ENCODE measurements around the gene SP2. TPM values are rescaled to one million over a fixed set of nuclear protein-coding genes. Genes with fewer than 3 reads are reported as not detected.

SP2 gene
- polyA plus RNA-seq, 6 donors from 2014 or later: 2.2 to 17.1 (median 9.4) TPM

GRCh38 chr17:47873200-47874090 is 22.6 kb upstream of the SP2 start:
- H3K4me1 Mint-ChIP-seq: peaks cover 5 to 11% (median 7%) of the 10 kb centered on the region in 3 donors
- DNase-seq (no peak), ATAC-seq (ENCODE audit: low read depth in 2 of 2) (no peak)
- peak overlapping the region in 2 of 6 donors; percentile 42 to 76 for H3K27ac Mint-ChIP-seq
- no peak overlapping the region for H3K4me3 Mint-ChIP-seq
- peaks cover 0 to 8% of the 10 kb centered on the region in 2 donors for H3K36me3 Mint-ChIP-seq
- no peaks in the 10 kb centered on the region for H3K9me3 Mint-ChIP-seq
- H3K27me3 Mint-ChIP-seq: peaks cover 45 to 77% (median 76%) of the 10 kb centered on the region in 3 donors

DNA sequence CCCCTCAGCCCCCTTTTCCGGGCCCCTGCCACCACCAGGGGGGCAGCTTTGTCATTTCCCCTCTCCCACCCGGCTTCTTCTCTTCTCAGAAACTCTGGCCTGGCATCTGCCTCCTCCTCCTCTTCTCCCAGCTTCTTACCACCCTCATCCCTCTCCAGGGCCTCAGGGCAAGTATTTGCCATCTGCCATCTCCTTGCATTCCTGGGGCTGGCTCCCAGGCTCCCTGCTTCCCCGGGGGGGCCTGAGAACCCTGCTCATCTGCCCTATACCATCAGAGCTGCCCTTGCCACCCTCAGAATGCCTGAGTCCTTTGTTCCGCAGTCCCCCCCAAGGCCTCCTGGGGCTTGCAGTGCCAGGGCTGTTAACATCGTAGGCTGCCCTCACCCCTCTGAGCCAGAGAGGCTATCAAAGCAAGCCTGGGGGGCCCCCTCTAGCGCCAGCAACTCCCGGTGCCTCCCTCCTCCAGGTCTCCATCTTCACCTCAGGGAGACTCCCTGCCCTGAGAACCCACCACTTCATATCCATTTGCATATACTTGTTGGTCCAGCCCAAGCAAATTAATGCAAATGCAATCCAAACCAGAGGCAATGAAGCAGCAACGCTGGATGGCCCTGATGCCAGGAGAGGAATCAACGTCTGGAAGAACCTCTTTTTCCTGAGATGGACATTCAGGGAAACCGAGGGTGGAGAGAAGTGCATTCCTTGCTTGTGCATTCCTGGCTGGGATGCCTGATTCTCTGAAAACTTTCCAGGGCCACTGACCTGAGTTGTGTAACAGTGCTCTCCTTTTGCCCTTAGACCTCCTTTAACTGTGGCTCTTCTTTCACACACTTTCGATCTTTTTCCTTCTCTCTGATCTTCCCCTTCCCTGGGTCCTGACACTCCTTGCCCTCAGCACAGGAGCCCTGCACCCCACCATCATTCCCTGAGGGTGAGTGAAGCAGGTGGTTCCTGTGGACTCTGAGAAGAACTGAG is 20.7 kb upstream of the SP2 start:
- Mint-ChIP-seq H3K9me3 (no peaks in the 10 kb centered on the region), H3K4me1 (peaks cover 5 to 11% (median 7%) of the 10 kb centered on the region in 3 donors), H3K27ac (no peak overlapping the region), H3K36me3 (peaks cover 0 to 8% of the 10 kb centered on the region in 2 donors), H3K27me3 (peaks cover 41 to 79% (median 76%) of the 10 kb centered on the region in 3 donors), H3K4me3 (peak overlapping the region in 2 of 8 donors; percentile 40 to 47)
- ATAC-seq (ENCODE audit: low read depth in 2 of 2) (no peak), DNase-seq (no peak)

GRCh38 chr17:47877368-47878034 is 18.5 kb upstream of the SP2 start:
- DNase-seq (no peak), ATAC-seq (ENCODE audit: low read depth in 2 of 2) (no peak)
- peaks cover 0 to 8% of the 10 kb centered on the region in 2 donors for H3K36me3 Mint-ChIP-seq
- peak overlapping the region in 2 of 6 donors; percentile 21 to 29 for H3K27ac Mint-ChIP-seq
- peaks cover 31 to 59% (median 56%) of the 10 kb centered on the region in 3 donors for H3K27me3 Mint-ChIP-seq
- H3K4me1 Mint-ChIP-seq: peaks cover 0 to 4% (median 4%) of the 10 kb centered on the region in 3 donors
- no peak overlapping the region for H3K4me3 Mint-ChIP-seq
- H3K9me3 Mint-ChIP-seq: no peaks in the 10 kb centered on the region

DNA sequence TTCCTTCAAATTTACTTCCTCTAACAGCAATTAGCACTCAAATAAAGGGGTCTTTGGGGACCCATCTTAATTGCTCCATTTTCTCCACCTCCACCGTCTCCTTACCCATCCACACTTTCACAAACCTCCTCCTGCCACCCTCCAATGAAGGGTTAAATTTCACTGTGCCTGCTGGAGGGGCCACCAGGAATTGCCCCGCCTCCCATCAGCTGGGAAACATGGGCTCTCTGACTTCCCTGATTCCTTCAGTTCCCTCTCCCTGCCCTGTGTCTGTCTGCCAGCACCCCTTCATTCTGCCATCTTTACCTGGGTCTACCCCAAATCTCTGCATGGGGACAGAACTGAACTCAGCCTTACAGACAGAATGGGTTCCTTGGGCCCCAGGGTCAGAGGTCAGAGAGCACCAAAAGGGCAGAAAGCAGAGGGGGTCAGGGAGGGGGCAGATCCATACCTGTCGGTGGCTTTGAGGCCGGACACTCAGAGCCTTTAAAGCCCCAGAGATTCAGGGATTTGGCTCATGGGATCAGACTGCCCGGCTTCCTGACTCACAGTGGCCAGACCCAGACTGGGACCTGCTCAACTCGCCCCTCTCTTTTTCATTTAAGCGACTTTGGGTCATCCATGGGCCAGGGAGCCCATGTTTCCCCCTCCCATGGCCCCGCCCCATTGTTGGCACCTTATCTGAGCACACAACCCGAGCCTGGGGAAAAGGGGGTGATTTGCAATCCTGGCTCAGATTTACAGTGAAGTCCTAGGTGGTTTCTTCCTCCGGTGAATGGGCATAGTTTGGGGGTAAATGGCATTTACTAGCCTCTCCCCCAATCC is 17.6 kb upstream of the SP2 start:
- no peak for ATAC-seq (ENCODE audit: low read depth in 2 of 2)
- peak overlapping the region in 1 of 8 donors; percentile 14 for H3K4me3 Mint-ChIP-seq
- peaks cover 0 to 8% of the 10 kb centered on the region in 2 donors for H3K36me3 Mint-ChIP-seq
- H3K9me3 Mint-ChIP-seq: peaks cover 0 to 1% (median 0%) of the 10 kb centered on the region in 7 donors
- H3K27ac Mint-ChIP-seq: peak overlapping the region in 1 of 6 donors; percentile 49
- peaks cover 0 to 4% (median 4%) of the 10 kb centered on the region in 3 donors for H3K4me1 Mint-ChIP-seq
- no peak for DNase-seq
- H3K27me3 Mint-ChIP-seq: peaks cover 27 to 55% (median 52%) of the 10 kb centered on the region in 3 donors

DNA sequence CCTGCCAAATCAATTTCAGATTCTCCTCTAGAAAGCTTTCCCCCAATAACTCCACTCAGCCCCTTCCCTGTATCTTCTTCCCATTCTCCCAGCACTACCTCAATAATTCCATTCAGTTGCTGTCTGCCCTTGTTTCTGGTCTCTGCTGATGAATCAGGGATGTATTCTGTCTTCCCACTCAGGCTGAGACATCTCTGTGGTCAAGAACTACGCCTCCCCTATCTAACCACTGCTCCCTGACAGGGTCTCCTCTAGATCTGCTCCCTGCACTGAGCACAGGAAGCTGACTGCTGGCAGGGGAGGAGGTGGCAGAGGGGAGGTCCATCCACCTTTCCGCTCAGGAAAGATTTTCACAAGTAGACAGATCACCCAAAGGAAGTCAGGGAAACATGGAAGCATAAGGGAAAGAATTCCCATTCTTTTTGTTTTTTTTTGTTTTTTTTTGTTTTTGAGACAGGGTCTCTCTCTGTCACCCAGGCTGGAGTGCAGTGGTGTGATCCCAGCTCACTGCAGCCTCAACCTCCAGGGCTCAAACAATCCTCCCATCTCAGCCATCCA is 16.9 kb upstream of the SP2 start:
- Mint-ChIP-seq H3K36me3 (peaks cover 0 to 8% of the 10 kb centered on the region in 2 donors), H3K27me3 (peaks cover 27 to 55% (median 49%) of the 10 kb centered on the region in 3 donors), H3K4me3 (no peak overlapping the region), H3K9me3 (peaks cover 0 to 2% (median 0%) of the 10 kb centered on the region in 7 donors), H3K27ac (no peak overlapping the region), H3K4me1 (peaks cover 0 to 4% (median 4%) of the 10 kb centered on the region in 3 donors)
- ATAC-seq (ENCODE audit: low read depth in 2 of 2) (no peak), DNase-seq (no peak)

DNA sequence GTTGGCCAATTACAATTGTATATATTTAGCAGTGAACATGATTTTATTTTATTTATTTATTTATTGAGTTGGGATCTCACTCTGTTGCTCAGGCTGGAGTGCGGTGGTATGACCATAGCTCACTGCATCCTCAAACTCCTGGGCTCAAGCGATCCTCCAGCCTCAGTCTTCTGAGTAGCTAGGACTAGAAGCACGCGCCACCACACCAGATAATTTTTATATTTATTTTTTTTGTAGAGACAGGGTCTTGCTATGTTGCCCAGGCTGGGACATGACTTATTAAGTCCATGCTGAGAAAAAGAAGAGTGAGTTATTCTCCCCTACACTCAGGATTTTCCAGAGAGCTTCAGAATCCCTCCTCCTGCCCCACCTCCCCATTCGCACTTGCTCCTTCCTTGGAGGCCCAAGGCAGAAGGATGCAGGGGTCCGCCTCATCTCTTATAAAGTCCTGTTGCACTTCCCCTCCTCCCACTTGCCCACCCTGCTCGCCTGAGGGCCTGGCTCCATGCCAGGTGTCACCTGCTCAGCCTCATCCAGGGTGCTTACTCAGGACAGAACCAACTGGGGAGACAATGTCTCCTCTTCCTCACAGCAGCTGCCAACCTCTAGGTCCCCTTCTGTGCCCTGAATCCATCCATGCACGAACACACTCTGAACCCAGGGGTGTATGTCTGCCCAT is 16.1 kb upstream of the SP2 start:
- DNase-seq: no peak
- H3K27me3 Mint-ChIP-seq: peaks cover 21 to 48% (median 40%) of the 10 kb centered on the region in 3 donors
- H3K4me1 Mint-ChIP-seq: peaks cover 0 to 4% (median 4%) of the 10 kb centered on the region in 3 donors
- H3K36me3 Mint-ChIP-seq: peaks cover 0 to 8% of the 10 kb centered on the region in 2 donors
- H3K27ac Mint-ChIP-seq: no peak overlapping the region
- H3K9me3 Mint-ChIP-seq: peaks cover 0 to 2% (median 0%) of the 10 kb centered on the region in 7 donors
- ATAC-seq (ENCODE audit: low read depth in 2 of 2): no peak
- no peak overlapping the region for H3K4me3 Mint-ChIP-seq

DNA sequence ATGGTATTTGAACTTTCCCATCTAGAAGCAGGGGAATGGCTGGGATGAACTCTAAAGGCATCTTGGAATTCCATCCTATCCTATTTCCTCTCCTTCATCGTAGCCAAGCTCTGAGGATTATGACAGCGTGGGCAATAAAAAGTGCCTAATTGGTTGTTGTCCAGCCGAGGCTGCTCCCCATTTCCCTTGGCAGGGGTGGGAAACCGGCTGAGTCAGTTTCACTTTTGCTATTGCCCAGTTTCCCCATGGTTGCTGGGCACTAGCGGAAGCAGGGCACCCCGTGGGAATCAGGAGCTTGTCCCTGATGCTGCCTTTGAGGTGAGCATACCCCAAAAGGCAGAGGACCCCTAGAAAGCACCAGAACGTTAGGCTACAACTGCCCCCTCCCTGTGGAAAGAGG is 13.8 kb upstream of the SP2 start:
- H3K27ac Mint-ChIP-seq: peak overlapping the region in 1 of 6 donors; percentile 32
- peaks cover 11 to 34% (median 27%) of the 10 kb centered on the region in 3 donors for H3K27me3 Mint-ChIP-seq
- no peaks in the 10 kb centered on the region for H3K36me3 Mint-ChIP-seq
- DNase-seq (no peak), ATAC-seq (ENCODE audit: low read depth in 2 of 2) (no peak)
- H3K4me1 Mint-ChIP-seq: peaks cover 0 to 4% (median 0%) of the 10 kb centered on the region in 3 donors
- H3K9me3 Mint-ChIP-seq: peaks cover 0 to 2% (median 0%) of the 10 kb centered on the region in 7 donors
- H3K4me3 Mint-ChIP-seq: peak overlapping the region in 1 of 8 donors; percentile 9

- ATAC-seq (ENCODE audit: low read depth in 2 of 2) (no peak), DNase-seq (no peak)
- peaks cover 0 to 4% (median 0%) of the 10 kb centered on the region in 3 donors for H3K4me1 Mint-ChIP-seq
- H3K27me3 Mint-ChIP-seq: peaks cover 11 to 27% (median 20%) of the 10 kb centered on the region in 3 donors
- peaks cover 0 to 2% (median 0%) of the 10 kb centered on the region in 7 donors for H3K9me3 Mint-ChIP-seq
- H3K36me3 Mint-ChIP-seq: no peaks in the 10 kb centered on the region
- peak overlapping the region in 1 of 6 donors; percentile 67 for H3K27ac Mint-ChIP-seq
- H3K4me3 Mint-ChIP-seq: peak overlapping the region in 1 of 8 donors; percentile 59
These were observed 13.1 kb upstream of the SP2 start for GRCh38 chr17:47882695-47883588.

DNA sequence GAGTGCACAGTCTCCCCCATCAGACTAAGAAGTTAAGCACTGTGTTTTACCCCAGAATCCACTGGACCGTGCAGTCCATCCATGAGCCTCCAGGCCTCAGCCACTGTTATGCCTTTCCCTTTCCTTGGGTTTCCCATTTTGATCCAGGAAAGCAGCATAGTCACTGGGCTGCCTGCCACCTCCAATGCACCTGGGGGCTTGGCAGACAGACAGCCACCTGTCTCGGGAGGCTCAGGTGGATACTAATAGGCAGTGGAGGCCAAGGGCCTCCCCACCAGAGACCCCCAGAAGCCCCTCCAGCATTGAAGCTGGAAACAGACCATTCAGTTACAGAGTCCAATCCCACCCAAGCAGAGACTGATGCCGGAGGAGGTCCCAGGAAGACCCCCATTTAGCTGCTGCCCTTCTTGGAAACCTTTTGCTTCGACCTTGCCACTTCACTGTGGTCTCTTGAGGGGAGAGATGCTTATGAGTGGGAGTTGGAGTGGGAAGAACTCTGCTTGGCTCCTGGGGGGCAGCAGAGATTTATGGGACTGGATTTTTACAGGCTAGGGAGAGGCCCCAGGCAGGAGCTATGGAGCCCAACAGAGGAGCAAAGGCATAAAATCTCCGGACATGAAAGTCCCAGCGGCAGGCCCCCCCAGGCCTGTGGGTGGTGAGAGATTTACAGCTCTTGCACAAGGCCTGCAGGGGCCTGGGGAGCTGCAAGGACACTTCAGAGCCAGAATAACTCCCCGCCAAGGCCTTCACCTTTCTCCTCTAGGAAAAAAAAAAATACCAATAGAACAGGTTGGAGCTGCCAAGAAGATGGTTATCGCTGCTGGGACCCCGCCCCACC is 12.2 kb upstream of the SP2 start:
- no peak for DNase-seq
- H3K27me3 Mint-ChIP-seq: peaks cover 7 to 21% (median 11%) of the 10 kb centered on the region in 3 donors

DNA sequence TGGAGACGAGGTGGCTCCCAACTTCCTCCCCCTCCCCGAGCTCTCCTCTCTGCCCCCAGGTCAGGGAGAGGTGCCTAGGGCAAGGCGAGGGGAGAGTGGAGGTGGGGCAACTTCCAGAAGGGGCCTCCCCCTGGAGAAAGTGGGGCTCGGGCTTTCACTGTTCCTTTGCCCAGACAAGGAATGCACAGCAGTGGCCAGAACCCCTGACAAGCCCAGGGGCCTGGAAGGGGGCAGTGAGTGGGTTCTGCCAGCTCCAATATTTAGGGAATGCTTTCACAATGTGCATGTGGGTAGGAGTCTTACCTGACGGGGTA is 11.7 kb upstream of the SP2 start:
- no peaks in the 10 kb centered on the region for H3K36me3 Mint-ChIP-seq
- peaks cover 3 to 15% (median 5%) of the 10 kb centered on the region in 3 donors for H3K27me3 Mint-ChIP-seq
- H3K4me1 Mint-ChIP-seq: peaks cover 0 to 4% (median 0%) of the 10 kb centered on the region in 3 donors
- DNase-seq: no peak
- no peak for ATAC-seq (ENCODE audit: low read depth in 2 of 2)
- peaks cover 0 to 2% (median 0%) of the 10 kb centered on the region in 7 donors for H3K9me3 Mint-ChIP-seq
- H3K4me3 Mint-ChIP-seq: no peak overlapping the region
- no peak overlapping the region for H3K27ac Mint-ChIP-seq

More for the DNA sequence above, 12.2 kb upstream of the SP2 start:
- Mint-ChIP-seq H3K9me3 (peaks cover 0 to 2% (median 0%) of the 10 kb centered on the region in 7 donors), H3K4me3 (peak overlapping the region in 1 of 8 donors; percentile 59), H3K4me1 (peaks cover 0 to 4% (median 0%) of the 10 kb centered on the region in 3 donors), H3K27ac (peak overlapping the region in 1 of 6 donors; percentile 67), H3K36me3 (no peaks in the 10 kb centered on the region)
- no peak for ATAC-seq (ENCODE audit: low read depth in 2 of 2)

Measured in naive B cell (primary cell).